Vagina (tissue), 2 donors: ENCODE data around the gene GRM7.

ENCODE experiments used
- CTCF ChIP-seq, 3 experiments: fragments of 450-650 bp in 2 of 3; fragments of 200-600 bp in 1 of 3; sonication (generic) in 1 of 3; IDR thresholded peaks; one replicate each; pipeline ENCODE4 v1.5.1; 2017 to 2019; ENCODE audit warnings: antibody characterized with exemption in 3 of 3, mild to moderate bottlenecking in 2 of 3, moderate library complexity in 2 of 3
- POLR2A ChIP-seq, 2 donors: fragments of 450-650 bp; IDR thresholded peaks; one replicate each; pipeline ENCODE4 v1.6.1; 2017; ENCODE audit warnings: antibody characterized with exemption in 2 of 2, mild to moderate bottlenecking in 2 of 2, moderate library complexity in 2 of 2
- POLR2AphosphoS5 ChIP-seq, 2 donors: sonication (generic); formaldehyde crosslinking; IDR thresholded peaks; one replicate each; pipeline ENCODE4 v1.9.0; 2017; ENCODE audit warnings: antibody characterized with exemption in 2 of 2, mild to moderate bottlenecking in 2 of 2, low read depth in 1 of 2; ENCODE audit not compliant: insufficient read depth in 1 of 2

- TF ChIP-seq CTCF (IDR thresholded peaks at IDR 0.05) (no peak), POLR2AphosphoS5 (IDR thresholded peaks at IDR 0.05; ENCODE audit: insufficient read depth in 1 of 2, low read depth in 1 of 2) (no peak), POLR2A (IDR thresholded peaks at IDR 0.05) (no peak)
Observed at GRCh38 chr3:7620401-7620800, 759.5 kb downstream of the GRM7 start.
